ENCODE data around the gene CDH23.

The CDH23 gene

GRCh38 chr10:71467161-71467560, 70.4 kb downstream of the CDH23 start:
- no peak for DNase-seq (ENCODE audit: low spot score)

- DNase-seq (ENCODE audit: low spot score) = no peak
Observed at GRCh38 chr10:71467569-71468362, 71.0 kb downstream of the CDH23 start.

GRCh38 chr10:71468363-71469094, 71.8 kb downstream of the CDH23 start:
- no peak for DNase-seq (ENCODE audit: low spot score)

GRCh38 chr10:71471006-71471405, 74.3 kb downstream of the CDH23 start:
- no peak for DNase-seq (ENCODE audit: low spot score)

GRCh38 chr10:71471957-71472365, 75.2 kb downstream of the CDH23 start:
- DNase-seq (ENCODE audit: low spot score) = no peak

- DNase-seq (ENCODE audit: low spot score) = no peak
Observed at GRCh38 chr10:71472466-71472865, 75.7 kb downstream of the CDH23 start.

GRCh38 chr10:71472912-71473311, 76.2 kb downstream of the CDH23 start:
- no peak for DNase-seq (ENCODE audit: low spot score)

GRCh38 chr10:71473671-71474599, 77.2 kb downstream of the CDH23 start:
- no peak for DNase-seq (ENCODE audit: low spot score)

- no peak for DNase-seq (ENCODE audit: low spot score)
Observed at GRCh38 chr10:71474702-71475242, 78.1 kb downstream of the CDH23 start.

GRCh38 chr10:71475243-71475871, 78.6 kb downstream of the CDH23 start:
- no peak for DNase-seq (ENCODE audit: low spot score)

GRCh38 chr10:71476228-71477011, 79.7 kb downstream of the CDH23 start:
- no peak for DNase-seq (ENCODE audit: low spot score)

- DNase-seq (ENCODE audit: low spot score) = no peak
Observed at GRCh38 chr10:71478173-71478572, 81.5 kb downstream of the CDH23 start.

GRCh38 chr10:71478813-71479365, 82.2 kb downstream of the CDH23 start:
- DNase-seq (ENCODE audit: low spot score) = no peak

- DNase-seq (ENCODE audit: low spot score) = no peak
Observed at GRCh38 chr10:71479831-71480230, 83.1 kb downstream of the CDH23 start.

- DNase-seq (ENCODE audit: low spot score) = no peak
Observed at GRCh38 chr10:71480662-71481061, 83.9 kb downstream of the CDH23 start.

- no peak for DNase-seq (ENCODE audit: low spot score)
Observed at GRCh38 chr10:71481746-71482410, 85.2 kb downstream of the CDH23 start.

GRCh38 chr10:71482620-71483019, 85.9 kb downstream of the CDH23 start:
- no peak for DNase-seq (ENCODE audit: low spot score)

- no peak for DNase-seq (ENCODE audit: low spot score)
Observed at GRCh38 chr10:71483135-71483534, 86.4 kb downstream of the CDH23 start.

- no peak for DNase-seq (ENCODE audit: low spot score)
Observed at GRCh38 chr10:71483885-71484751, 87.4 kb downstream of the CDH23 start.

Data from kidney tubule cell (primary cell).